Measurements from ENCODE around the gene PCDHA10. TPM values are rescaled to one million over a fixed set of nuclear protein-coding genes. Genes with fewer than 3 reads are reported as not detected.
"Not testable (repeated sequence)": the region's sequence is repeated elsewhere in the genome, so short reads cannot be mapped to it uniquely, and the experiment has no call there.

Gene PCDHA10
- total RNA-seq, 1 experiment from 2014 or later: not detected

DNA sequence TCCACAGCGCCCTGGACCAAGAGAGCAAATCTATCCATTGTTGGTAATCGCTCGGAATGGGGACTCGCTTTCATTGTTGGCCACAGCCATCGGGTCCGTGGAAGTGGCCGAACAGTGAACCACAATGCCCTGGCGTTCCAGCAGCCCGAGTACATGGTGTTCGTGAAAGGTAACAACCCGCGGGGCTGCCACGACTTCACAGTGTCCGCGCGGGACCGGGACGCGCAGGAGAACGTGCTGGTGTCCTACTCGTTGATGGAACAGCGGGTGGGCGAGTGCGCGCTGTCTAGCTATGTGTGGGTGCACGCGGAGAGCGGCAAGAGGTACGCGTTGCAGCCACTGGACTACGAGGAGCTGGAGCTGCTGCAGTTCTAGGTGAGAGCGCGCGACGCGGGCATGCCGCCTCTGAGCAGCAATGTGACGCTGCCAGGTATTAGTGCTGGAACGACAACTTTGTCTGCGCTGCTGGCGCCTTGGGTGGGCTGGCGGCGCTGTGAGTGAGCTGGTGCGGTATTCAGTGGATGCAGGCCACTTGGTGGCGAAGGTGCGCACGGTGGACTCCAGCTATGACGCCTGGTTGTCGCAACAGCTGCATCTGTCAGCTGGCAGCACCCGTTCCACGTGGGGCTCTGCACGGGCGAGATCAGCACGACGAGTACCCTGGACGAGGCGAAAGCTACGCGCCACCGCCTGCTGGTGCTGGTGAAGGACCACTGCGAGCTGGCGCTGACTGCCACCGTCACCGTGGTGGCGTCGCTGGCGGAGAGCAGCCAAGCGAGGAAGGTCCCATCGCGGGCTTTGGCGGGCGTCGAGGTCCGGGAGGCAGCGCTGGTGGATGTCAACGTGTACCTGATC lies 7.0 kb downstream of the PCDHA10 start:
- Histone ChIP-seq H3K36me3 (no peaks in the 10 kb centered on the region), H3K27ac (no peak overlapping the region), H3K9me3 (replicated peaks) (peaks cover 38% of the 10 kb centered on the region), H3K4me3 (no peak overlapping the region), H3K27me3 (replicated peaks) (no peaks in the 10 kb centered on the region), H3K4me1 (replicated peaks) (no peaks in the 10 kb centered on the region)
- no peak for DNase-seq (ENCODE audit: low read depth in 1 of 2, low spot score in 2 of 2)

DNA sequence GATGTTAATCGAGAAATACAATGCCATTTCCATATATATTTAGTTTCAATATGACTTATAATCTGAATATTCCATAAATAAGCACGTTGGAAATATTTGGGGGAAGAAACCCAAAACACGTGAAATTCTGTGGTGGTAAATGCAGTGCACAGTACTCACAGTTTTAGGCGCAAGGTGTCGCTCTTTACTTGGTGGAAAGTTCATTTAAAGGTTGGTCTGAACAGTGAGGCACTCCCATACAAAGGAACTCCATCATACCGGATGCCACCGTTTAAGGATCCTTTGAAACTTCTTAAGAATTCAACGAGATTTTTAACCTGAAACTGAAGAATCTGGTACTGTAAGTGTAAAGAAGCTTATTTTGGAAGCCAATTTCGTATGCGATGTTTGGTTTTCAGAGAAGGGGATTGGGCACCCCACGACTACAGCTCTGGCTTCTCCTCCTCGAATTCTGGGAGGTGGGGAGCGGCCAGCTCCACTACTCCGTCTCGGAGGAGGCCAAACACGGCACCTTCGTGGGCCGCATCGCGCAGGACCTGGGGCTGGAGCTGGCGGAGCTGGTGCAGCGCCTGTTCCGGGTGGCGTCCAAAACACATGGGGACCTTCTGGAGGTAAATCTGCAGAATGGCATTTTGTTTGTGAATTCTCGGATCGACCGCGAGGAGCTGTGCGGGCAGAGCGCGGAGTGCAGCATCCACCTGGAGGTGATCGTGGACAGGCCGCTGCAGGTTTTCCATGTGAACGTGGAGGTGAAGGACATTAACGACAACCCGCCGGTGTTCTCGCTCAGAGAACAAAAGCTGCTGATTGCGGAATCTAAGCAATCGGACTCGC lies 13.2 kb downstream of the PCDHA10 start, which contains the start of gene PCDHA11:
Gene PCDHA11 (plus strand): TSS at position 237 of the 834 bp plus-strand sequence. CDS start 147 bp downstream, at position 384.
- no peak within 1 kb of the TSS for H3K4me3 ChIP-seq
- H3K27ac ChIP-seq: no peak within 1 kb of the TSS
- DNase-seq (ENCODE audit: low read depth in 1 of 2, low spot score in 2 of 2): no peak
- peaks cover 21% of the 10 kb centered on the region for H3K9me3 ChIP-seq (replicated peaks)
- H3K27me3 ChIP-seq (replicated peaks): no peaks in the 10 kb centered on the region
- H3K4me1 ChIP-seq (replicated peaks): no peaks in the 10 kb centered on the region
- H3K36me3 ChIP-seq: no peaks in the 10 kb centered on the region

- Histone ChIP-seq H3K9me3 (replicated peaks) (peaks cover 20% of the 10 kb centered on the region), H3K27ac (no peak overlapping the region), H3K4me3 (no peak overlapping the region), H3K4me1 (replicated peaks) (no peaks in the 10 kb centered on the region), H3K36me3 (no peaks in the 10 kb centered on the region), H3K27me3 (replicated peaks) (no peaks in the 10 kb centered on the region)
- DNase-seq (ENCODE audit: low read depth in 1 of 2, low spot score in 2 of 2): no peak
Observed at GRCh38 chr5:140869555-140869886, 13.8 kb downstream of the PCDHA10 start.

GRCh38 chr5:140870221-140871201 lies 14.8 kb downstream of the PCDHA10 start:
- no peak for DNase-seq (ENCODE audit: low read depth in 1 of 2, low spot score in 2 of 2)
- Histone ChIP-seq H3K9me3 (replicated peaks) (peaks cover 23% of the 10 kb centered on the region), H3K27me3 (replicated peaks) (no peaks in the 10 kb centered on the region), H3K27ac (no peak overlapping the region), H3K36me3 (no peaks in the 10 kb centered on the region), H3K4me1 (replicated peaks) (no peaks in the 10 kb centered on the region), H3K4me3 (no peak overlapping the region)

- no peaks in the 10 kb centered on the region for H3K27me3 ChIP-seq (replicated peaks)
- no peaks in the 10 kb centered on the region for H3K4me1 ChIP-seq (replicated peaks)
- H3K9me3 ChIP-seq (replicated peaks): peaks cover 27% of the 10 kb centered on the region
- H3K36me3 ChIP-seq: no peaks in the 10 kb centered on the region
- no peak for DNase-seq (ENCODE audit: low read depth in 1 of 2, low spot score in 2 of 2)
- no peak within 1 kb of the TSS for H3K27ac ChIP-seq
- no peak within 1 kb of the TSS for H3K4me3 ChIP-seq
Observed at GRCh38 chr5:140875085-140876065, 19.7 kb downstream of the PCDHA10 start, which contains the start of gene PCDHA12. TSS of gene PCDHA12 (plus strand) at chr5:140875308. CDS start at chr5:140875473, 165 bp downstream.

- not testable (repeated sequence) for H3K4me3 ChIP-seq
Observed at GRCh38 chr5:140876541-140877261, 21.0 kb downstream of the PCDHA10 start.

DNA sequence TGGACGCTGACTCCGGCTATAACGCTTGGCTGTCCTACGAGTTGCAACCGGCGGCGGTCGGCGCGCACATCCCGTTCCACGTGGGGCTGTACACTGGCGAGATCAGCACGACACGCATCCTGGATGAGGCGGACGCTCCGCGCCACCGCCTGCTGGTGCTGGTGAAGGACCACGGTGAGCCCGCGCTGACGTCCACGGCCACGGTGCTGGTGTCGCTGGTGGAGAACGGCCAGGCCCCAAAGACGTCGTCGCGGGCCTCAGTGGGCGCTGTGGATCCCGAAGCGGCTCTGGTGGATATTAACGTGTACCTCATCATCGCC lies 21.5 kb downstream of the PCDHA10 start:
- Histone ChIP-seq H3K36me3 (no peaks in the 10 kb centered on the region), H3K4me1 (replicated peaks) (no peaks in the 10 kb centered on the region), H3K9me3 (replicated peaks) (peaks cover 20% of the 10 kb centered on the region), H3K27ac (no peak overlapping the region), H3K27me3 (replicated peaks) (no peaks in the 10 kb centered on the region), H3K4me3 (no peak overlapping the region)
- no peak for DNase-seq (ENCODE audit: low read depth in 1 of 2, low spot score in 2 of 2)

More at GRCh38 chr5:140876541-140877261, 21.0 kb downstream of the PCDHA10 start:
- not testable (repeated sequence) for H3K4me1 ChIP-seq (replicated peaks); DNase-seq (ENCODE audit: low read depth in 1 of 2, low spot score in 2 of 2); H3K27me3 ChIP-seq (replicated peaks); H3K27ac ChIP-seq; H3K36me3 ChIP-seq
- H3K9me3 ChIP-seq (replicated peaks): peaks cover 19% of the 10 kb centered on the region

GRCh38 chr5:140881889-140882590 lies 26.3 kb downstream of the PCDHA10 start, which contains the start of gene PCDHA13:
TSS of gene PCDHA13 (plus strand) at chr5:140882124. CDS start at chr5:140882269, 145 bp downstream.
- H3K4me3 ChIP-seq: no peak within 1 kb of the TSS
- DNase-seq (ENCODE audit: low read depth in 1 of 2, low spot score in 2 of 2): no peak
- no peak within 1 kb of the TSS for H3K27ac ChIP-seq
- H3K36me3 ChIP-seq: no peaks in the 10 kb centered on the region
- H3K27me3 ChIP-seq (replicated peaks): no peaks in the 10 kb centered on the region; the same call in 1 of the 2 replicates
- H3K9me3 ChIP-seq (replicated peaks): peaks cover 18% of the 10 kb centered on the region
- no peaks in the 10 kb centered on the region for H3K4me1 ChIP-seq (replicated peaks)

GRCh38 chr5:140882591-140882899 lies 26.8 kb downstream of the PCDHA10 start:
- Histone ChIP-seq H3K4me1 (replicated peaks) (no peaks in the 10 kb centered on the region), H3K9me3 (replicated peaks) (peaks cover 14% of the 10 kb centered on the region), H3K27me3 (replicated peaks) (no peaks in the 10 kb centered on the region; the same call in 1 of the 2 replicates), H3K36me3 (no peaks in the 10 kb centered on the region), H3K27ac (no peak overlapping the region), H3K4me3 (no peak overlapping the region)
- DNase-seq (ENCODE audit: low read depth in 1 of 2, low spot score in 2 of 2): no peak

GRCh38 chr5:140883373-140883772 lies 27.7 kb downstream of the PCDHA10 start:
- no peak overlapping the region for H3K4me3 ChIP-seq
- no peaks in the 10 kb centered on the region; the same call in 1 of the 2 replicates for H3K27me3 ChIP-seq (replicated peaks)
- peaks cover 14% of the 10 kb centered on the region for H3K9me3 ChIP-seq (replicated peaks)
- H3K27ac ChIP-seq: no peak overlapping the region
- H3K4me1 ChIP-seq (replicated peaks): no peaks in the 10 kb centered on the region
- no peak for DNase-seq (ENCODE audit: low read depth in 1 of 2, low spot score in 2 of 2)
- H3K36me3 ChIP-seq: no peaks in the 10 kb centered on the region

DNA sequence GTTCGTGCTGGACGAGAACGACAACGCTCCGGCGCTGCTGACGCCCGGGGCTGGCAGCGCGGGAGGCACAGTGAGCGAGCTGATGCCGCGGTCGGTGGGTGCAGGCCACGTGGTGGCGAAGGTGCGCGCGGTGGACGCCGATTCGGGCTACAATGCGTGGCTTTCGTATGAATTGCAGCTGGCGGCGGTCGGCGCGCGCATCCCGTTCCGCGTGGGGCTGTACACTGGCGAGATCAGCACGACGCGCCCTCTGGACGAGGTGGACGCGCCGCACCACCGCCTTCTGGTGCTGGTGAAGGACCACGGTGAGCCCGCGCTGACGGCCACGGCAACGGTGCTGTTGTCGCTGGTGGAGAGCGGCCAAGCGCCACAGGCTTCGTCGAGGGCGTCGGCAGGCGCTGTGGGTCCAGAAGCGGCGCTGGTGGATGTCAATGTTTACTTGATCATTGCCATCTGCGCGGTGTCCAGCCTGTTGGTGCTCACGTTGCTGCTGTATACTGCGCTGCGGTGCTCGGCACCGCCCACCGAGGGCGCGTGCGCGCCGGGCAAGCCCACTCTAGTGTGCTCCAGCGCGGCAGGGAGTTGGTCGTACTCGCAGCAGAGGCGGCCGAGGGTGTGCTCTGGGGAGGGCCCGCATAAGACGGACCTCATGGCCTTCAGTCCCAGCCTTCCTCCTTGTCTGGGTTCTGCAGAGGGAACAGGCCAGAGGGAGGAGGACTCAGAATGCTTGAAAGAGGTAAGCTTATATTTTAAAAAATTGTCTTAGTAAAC lies 28.4 kb downstream of the PCDHA10 start:
- H3K9me3 ChIP-seq (replicated peaks): peaks cover 14% of the 10 kb centered on the region
- H3K27ac ChIP-seq: no peak overlapping the region
- no peaks in the 10 kb centered on the region for H3K4me1 ChIP-seq (replicated peaks)
- no peak overlapping the region for H3K4me3 ChIP-seq
- H3K27me3 ChIP-seq (replicated peaks): no peaks in the 10 kb centered on the region; the same call in 1 of the 2 replicates
- DNase-seq (ENCODE audit: low read depth in 1 of 2, low spot score in 2 of 2): no peak
- no peaks in the 10 kb centered on the region for H3K36me3 ChIP-seq
